H9 (cell line): ENCODE measurements around the gene UGT2B17. TPM values are rescaled to one million over a fixed set of nuclear protein-coding genes. Genes with fewer than 3 reads are reported as not detected.

Experiments
- DNase-seq: peaks from one replicate; pipeline ENCODE4 v3.0.0-alpha.2; 2017
- H2AFZ ChIP-seq: one replicate; pipeline ENCODE4 v1.6.1; 2013; ENCODE audit warnings: mild to moderate bottlenecking, low read length, control low read depth, moderate library complexity
- H2AK5ac ChIP-seq: 2 replicates; pipeline ENCODE4 v1.6.1; 2013; ENCODE audit warnings: low read length, control low read depth, mixed read lengths; ENCODE audit not compliant: insufficient read length
- H2BK120ac ChIP-seq: one replicate; pipeline ENCODE4 v1.6.1; 2013; ENCODE audit warnings: low read depth, mild to moderate bottlenecking, low read length, control low read depth, inconsistent platforms; ENCODE audit not compliant: poor library complexity, severe bottlenecking
- H2BK12ac ChIP-seq: 2 replicates; pipeline ENCODE4 v1.6.1; 2013; ENCODE audit warnings: low read length, control low read depth, mixed read lengths, low read depth; ENCODE audit not compliant: insufficient read length
- H2BK15ac ChIP-seq: 2 replicates; pipeline ENCODE4 v1.6.1; 2013; ENCODE audit warnings: low read depth, low read length, control low read depth
- H2BK20ac ChIP-seq: one replicate; pipeline ENCODE4 v1.6.1; 2013; ENCODE audit warnings: low read depth, mild to moderate bottlenecking, low read length, control low read depth, inconsistent platforms; ENCODE audit not compliant: poor library complexity, severe bottlenecking
- H2BK5ac ChIP-seq: 2 replicates; pipeline ENCODE4 v1.6.1; 2013; ENCODE audit warnings: low read length, control low read depth, mixed read lengths; ENCODE audit not compliant: insufficient read length
- H3K14ac ChIP-seq: 2 replicates; pipeline ENCODE4 v1.6.1; 2013; ENCODE audit warnings: low read length, control low read depth; ENCODE audit not compliant: insufficient read depth
- H3K18ac ChIP-seq: 2 replicates; pipeline ENCODE4 v1.6.1; 2013; ENCODE audit warnings: low read depth, mild to moderate bottlenecking, mixed read lengths, low read length, control low read depth; ENCODE audit not compliant: insufficient read length
- H3K23ac ChIP-seq: 2 replicates; pipeline ENCODE4 v1.6.1; 2013; ENCODE audit warnings: low read length, control low read depth, mixed read lengths, low read depth; ENCODE audit not compliant: insufficient read length
- H3K23me2 ChIP-seq: 2 replicates; pipeline ENCODE4 v1.6.1; 2013; ENCODE audit warnings: low read depth, mild to moderate bottlenecking, mixed read lengths, low read length, control low read depth; ENCODE audit not compliant: insufficient read length, poor library complexity, severe bottlenecking
- H3K27ac ChIP-seq: 2 replicates; pipeline ENCODE4 v1.5.1; 2013; ENCODE audit warnings: low read length, control low read depth, mixed read lengths, low read depth; ENCODE audit not compliant: insufficient read length
- H3K27me3 ChIP-seq: 2 replicates; pipeline ENCODE4 v1.6.1; 2013; ENCODE audit warnings: low read length, control low read depth, inconsistent platforms; ENCODE audit not compliant: insufficient read depth
- H3K4ac ChIP-seq: 2 replicates; pipeline ENCODE4 v1.6.1; 2013; ENCODE audit warnings: low read depth, mild to moderate bottlenecking, control low read depth, inconsistent platforms, low read length, moderate library complexity
- H3K4me1 ChIP-seq: 2 replicates; pipeline ENCODE4 v1.6.1; 2013; ENCODE audit warnings: low read length, control low read depth, inconsistent platforms; ENCODE audit not compliant: insufficient read depth
- H3K4me2 ChIP-seq: 2 replicates; pipeline ENCODE4 v1.6.1; 2013; ENCODE audit warnings: low read length, control low read depth, mixed read lengths; ENCODE audit not compliant: insufficient read length, insufficient read depth
- H3K56ac ChIP-seq: 2 replicates; pipeline ENCODE4 v1.6.1; 2013; ENCODE audit warnings: low read depth, mild to moderate bottlenecking, mixed read lengths, low read length, control low read depth; ENCODE audit not compliant: insufficient read length
- H3K79me1 ChIP-seq: 2 replicates; pipeline ENCODE4 v1.6.1; 2013; ENCODE audit warnings: low read depth, mild to moderate bottlenecking, moderate library complexity, low read length, control low read depth, inconsistent platforms; ENCODE audit not compliant: insufficient read depth, poor library complexity, severe bottlenecking
- H3K79me2 ChIP-seq: 2 replicates; pipeline ENCODE4 v1.6.1; 2013; ENCODE audit warnings: low read length, control low read depth, inconsistent platforms; ENCODE audit not compliant: insufficient read depth
- H3K9ac ChIP-seq: 2 replicates; pipeline ENCODE4 v1.6.1; 2013; ENCODE audit warnings: low read length, control low read depth, mixed read lengths; ENCODE audit not compliant: insufficient read length; ENCODE audit errors: extremely low read depth
- H3K9me3 ChIP-seq: one replicate; pipeline ENCODE4 v1.6.1; 2013; ENCODE audit warnings: low read depth, low read length, inconsistent platforms; ENCODE audit not compliant: control insufficient read depth
- H3T11ph ChIP-seq: one replicate; pipeline ENCODE4 v1.6.1; 2013; ENCODE audit warnings: mild to moderate bottlenecking, low read length, control low read depth, inconsistent platforms
- H4K20me1 ChIP-seq: one replicate; pipeline ENCODE4 v1.6.1; 2013; ENCODE audit not compliant: control insufficient read depth, insufficient read length, insufficient read depth
- H4K5ac ChIP-seq: 2 replicates; pipeline ENCODE4 v1.6.1; 2013; ENCODE audit warnings: low read depth, mild to moderate bottlenecking, mixed read lengths, low read length, control low read depth; ENCODE audit not compliant: insufficient read length
- H4K8ac ChIP-seq: replicated peaks from 2 replicates; pipeline ENCODE4 v1.6.1; 2013; ENCODE audit warnings: low read length, control low read depth, mixed read lengths, low read depth; ENCODE audit not compliant: insufficient read length
- H4K91ac ChIP-seq: 2 replicates; pipeline ENCODE4 v1.6.1; 2013; ENCODE audit warnings: low read depth, mild to moderate bottlenecking, moderate library complexity, mixed read lengths, low read length, control low read depth; ENCODE audit not compliant: insufficient read length
- H3K27ac Mint-ChIP-seq, 3 experiments: 2 replicates in 2 of 3; 3 replicates in 1 of 3; pipeline ENCODE4 v1.8.0; 2020 to 2021; ENCODE audit warnings: mixed read lengths in 3 of 3, mild to moderate bottlenecking in 1 of 3, moderate library complexity in 1 of 3
- H3K27me3 Mint-ChIP-seq: 2 replicates; pipeline ENCODE4 v1.8.0; 2021; ENCODE audit warnings: low read depth, mild to moderate bottlenecking, moderate library complexity, mixed read lengths
- H3K36me3 Mint-ChIP-seq, 3 experiments: 2 replicates in 2 of 3; 3 replicates in 1 of 3; pipeline ENCODE4 v1.8.0; 2020 to 2021; ENCODE audit warnings: low read depth in 3 of 3, mixed read lengths in 3 of 3; ENCODE audit not compliant: insufficient read depth in 1 of 3
- H3K4me1 Mint-ChIP-seq, 2 experiments: 2 replicates each; pipeline ENCODE4 v1.8.0; 2020; ENCODE audit warnings: mixed read lengths in 2 of 2
- H3K4me3 Mint-ChIP-seq, 2 experiments: 2 replicates in 1 of 2; 3 replicates in 1 of 2; pipeline ENCODE4 v1.8.0; 2020 to 2021; ENCODE audit warnings: mild to moderate bottlenecking in 2 of 2, mixed read lengths in 2 of 2, moderate library complexity in 1 of 2
- H3K9me3 Mint-ChIP-seq, 2 experiments: 2 replicates in 1 of 2; 3 replicates in 1 of 2; pipeline ENCODE4 v1.8.0; 2020; ENCODE audit warnings: mild to moderate bottlenecking in 2 of 2, mixed read lengths in 2 of 2, moderate library complexity in 1 of 2
- CTCF ChIP-seq: fragments of 200-600 bp; sonication (generic); conservative IDR thresholded peaks from 3 replicates; pipeline ENCODE4 v1.8.0; 2021; ENCODE audit warnings: antibody characterized with exemption, mild to moderate bottlenecking
- total RNA-seq: library from RNA; stranded (reverse); gene quantifications from 2 replicates; pipeline ENCODE4 v1.2.1, GENCODE V29; 2021

UGT2B17 gene
- total RNA-seq, 1 experiment from 2014 or later, result not detected

- Histone ChIP-seq H2BK120ac (no peak overlapping the region), H3K9me3 (no peaks in the 10 kb centered on the region), H3K4me2 (no peak overlapping the region), H3K9ac (no peak overlapping the region), H3K4me1 (no peaks in the 10 kb centered on the region), H3K23me2 (no peaks in the 10 kb centered on the region), H3K23ac (no peak overlapping the region), H3K79me1 (no peaks in the 10 kb centered on the region), H2BK12ac (no peak overlapping the region), H2BK20ac (no peak overlapping the region), H3K56ac (no peak overlapping the region), H4K91ac (no peak overlapping the region), H3K14ac (no peak overlapping the region), H3K27ac (no peak overlapping the region), H3K18ac (no peak overlapping the region), H2BK15ac (no peak overlapping the region), H3T11ph (no peak overlapping the region), H2AK5ac (no peak overlapping the region), H3K27me3 (no peaks in the 10 kb centered on the region), H3K79me2 (no peaks in the 10 kb centered on the region), H4K8ac (no peak overlapping the region), H2AFZ (no peak overlapping the region), H2BK5ac (no peak overlapping the region), H3K4ac (no peak overlapping the region), H4K20me1 (no peaks in the 10 kb centered on the region), H4K5ac (no peak overlapping the region)
- H3K4me1 Mint-ChIP-seq, result peaks cover 9 to 10% of the 10 kb centered on the region in 2 experiments
- TF ChIP-seq CTCF, result no peak
- no peaks in the 10 kb centered on the region; a peak in 1 of 7 replicates for H3K36me3 Mint-ChIP-seq
- no peak for DNase-seq
- H3K27ac Mint-ChIP-seq, result no peak overlapping the region
- no peak overlapping the region for H3K4me3 Mint-ChIP-seq
- no peaks in the 10 kb centered on the region for H3K27me3 Mint-ChIP-seq
- H3K9me3 Mint-ChIP-seq, result peaks cover 2 to 3% of the 10 kb centered on the region in 2 experiments; a peak in 3 of 5 replicates
Measured at GRCh38 chr4:68589790-68590189, 13.7 kb upstream of the UGT2B17 start.
